MM.1S (cell line): ENCODE results near the gene KIF25.

Experiments used
- DNase-seq: peaks from one replicate; pipeline ENCODE4 v3.0.0-alpha.2; 2015
- H2AFZ ChIP-seq: fragments of 300-600 bp; sonication (generic); 2 replicates; pipeline ENCODE4 v1.6.0; 2016; ENCODE audit warnings: antibody characterized with exemption, low read length
- H3F3A ChIP-seq: fragments of 300-600 bp; sonication (generic); 2 replicates; pipeline ENCODE4 v1.6.1; 2016; ENCODE audit warnings: mild to moderate bottlenecking, antibody characterized with exemption, low read length, moderate library complexity, mixed read lengths; ENCODE audit not compliant: insufficient read depth
- H3K27ac ChIP-seq: fragments of 300-600 bp; sonication (generic); 2 replicates; pipeline ENCODE4 v1.5.1; 2016; ENCODE audit warnings: mild to moderate bottlenecking, low read length
- H3K27me3 ChIP-seq: fragments of 300-600 bp; sonication (generic); replicated peaks from 2 replicates; pipeline ENCODE4 v1.6.0; 2016; ENCODE audit warnings: low read length; ENCODE audit not compliant: insufficient read depth
- H3K36me3 ChIP-seq: fragments of 300-600 bp; sonication (generic); replicated peaks from 2 replicates; pipeline ENCODE4 v1.6.1; 2016; ENCODE audit warnings: mild to moderate bottlenecking, low read length, mixed read lengths; ENCODE audit not compliant: insufficient read depth
- H3K4me1 ChIP-seq: fragments of 300-600 bp; sonication (generic); 2 replicates; pipeline ENCODE4 v1.6.1; 2016; ENCODE audit warnings: low read length, mixed read lengths
- H3K4me2 ChIP-seq: fragments of 300-600 bp; sonication (generic); 2 replicates; pipeline ENCODE4 v1.6.0; 2016; ENCODE audit warnings: low read depth, low read length
- H3K4me3 ChIP-seq: fragments of 300-600 bp; sonication (generic); 2 replicates; pipeline ENCODE4 v1.5.1; 2016; ENCODE audit warnings: low read length, mixed read lengths
- H3K79me2 ChIP-seq: fragments of 300-600 bp; sonication (generic); 2 replicates; pipeline ENCODE4 v1.6.1; 2016; ENCODE audit warnings: mixed run types, low read length, mixed read lengths
- H3K9ac ChIP-seq: fragments of 300-600 bp; sonication (generic); 2 replicates; pipeline ENCODE4 v1.6.1; 2016; ENCODE audit warnings: low read length, mixed read lengths
- H3K9me2 ChIP-seq: fragments of 300-600 bp; sonication (generic); replicated peaks from 2 replicates; pipeline ENCODE4 v1.6.1; 2016; ENCODE audit warnings: mild to moderate bottlenecking, low read length, mixed read lengths; ENCODE audit not compliant: insufficient read depth
- H3K9me3 ChIP-seq: fragments of 300-600 bp; sonication (generic); replicated peaks from 2 replicates; pipeline ENCODE4 v1.6.1; 2016; ENCODE audit warnings: mild to moderate bottlenecking, low read length, mixed read lengths; ENCODE audit not compliant: insufficient read depth
- H4K20me1 ChIP-seq: fragments of 300-600 bp; sonication (generic); 2 replicates; pipeline ENCODE4 v1.6.1; 2016; ENCODE audit warnings: mild to moderate bottlenecking, low read length, moderate library complexity, mixed read lengths; ENCODE audit not compliant: insufficient read depth
- CTCF ChIP-seq: fragments of 300-600 bp; sonication (generic); IDR thresholded peaks from 2 replicates; pipeline ENCODE4 v1.5.1; 2016; ENCODE audit warnings: antibody characterized with exemption, low read length, mixed read lengths
- EZH2 ChIP-seq: fragments of 300-600 bp; sonication (generic); optimal IDR thresholded peaks from 2 replicates; pipeline ENCODE3; 2017; ENCODE audit warnings: low read depth, mild to moderate bottlenecking, antibody characterized with exemption, low read length, mixed read lengths
- EZH2phosphoT487 ChIP-seq: fragments of 300-600 bp; sonication (generic); IDR thresholded peaks from 2 replicates; pipeline ENCODE4 v1.6.1; 2018; ENCODE audit warnings: antibody characterized with exemption, low read length

KIF25 gene

GRCh38 chr6:167984876-167985604 is 12.4 kb upstream of the KIF25 start:
- H3F3A ChIP-seq = no peaks in the 10 kb centered on the region
- H3K9ac ChIP-seq = no peak overlapping the region
- TF ChIP-seq EZH2 = no peak
- TF ChIP-seq EZH2phosphoT487 = no peak
- TF ChIP-seq CTCF = no peak
- DNase-seq = no peak
- no peak overlapping the region for H3K27ac ChIP-seq
- H3K79me2 ChIP-seq = no peaks in the 10 kb centered on the region
- no peaks in the 10 kb centered on the region for H3K4me1 ChIP-seq
- no peaks in the 10 kb centered on the region for H3K9me2 ChIP-seq
- H4K20me1 ChIP-seq = no peaks in the 10 kb centered on the region
- no peak overlapping the region for H2AFZ ChIP-seq
- no peak overlapping the region for H3K4me2 ChIP-seq
- no peak overlapping the region for H3K4me3 ChIP-seq
- H3K9me3 ChIP-seq = no peaks in the 10 kb centered on the region
- no peaks in the 10 kb centered on the region for H3K27me3 ChIP-seq
- H3K36me3 ChIP-seq = no peaks in the 10 kb centered on the region

GRCh38 chr6:167985911-167986595 is 11.4 kb upstream of the KIF25 start:
- H3K27me3 ChIP-seq = no peaks in the 10 kb centered on the region
- no peaks in the 10 kb centered on the region for H3K4me1 ChIP-seq
- no peaks in the 10 kb centered on the region for H3K9me2 ChIP-seq
- no peaks in the 10 kb centered on the region for H3K36me3 ChIP-seq
- no peaks in the 10 kb centered on the region for H4K20me1 ChIP-seq
- H3K79me2 ChIP-seq = no peaks in the 10 kb centered on the region
- no peaks in the 10 kb centered on the region for H3K9me3 ChIP-seq
- H3K27ac ChIP-seq = no peak overlapping the region
- DNase-seq = no peak
- no peak overlapping the region for H3K4me2 ChIP-seq
- TF ChIP-seq CTCF = no peak
- TF ChIP-seq EZH2phosphoT487 = no peak
- no peak for TF ChIP-seq EZH2
- H3K9ac ChIP-seq = no peak overlapping the region
- H2AFZ ChIP-seq = no peak overlapping the region
- no peak overlapping the region for H3K4me3 ChIP-seq
- no peaks in the 10 kb centered on the region for H3F3A ChIP-seq

- Histone ChIP-seq H3K4me2 (no peak overlapping the region), H4K20me1 (no peaks in the 10 kb centered on the region), H3K9me3 (no peaks in the 10 kb centered on the region), H3K27ac (no peak overlapping the region), H3K4me3 (no peak overlapping the region), H2AFZ (no peak overlapping the region), H3K36me3 (no peaks in the 10 kb centered on the region), H3K9me2 (no peaks in the 10 kb centered on the region), H3K79me2 (no peaks in the 10 kb centered on the region), H3K27me3 (no peaks in the 10 kb centered on the region), H3K4me1 (no peaks in the 10 kb centered on the region), H3K9ac (no peak overlapping the region), H3F3A (no peaks in the 10 kb centered on the region)
- no peak for DNase-seq
- TF ChIP-seq CTCF = no peak
- TF ChIP-seq EZH2 = no peak
- TF ChIP-seq EZH2phosphoT487 = no peak
Observed at GRCh38 chr6:167987396-167988153, 9.9 kb upstream of the KIF25 start.
